Measurements from ENCODE around the gene MAGI1.

GRCh38 chr3:65604863-65605526 lies 433.7 kb downstream of the MAGI1 start:
- TF ChIP-seq, protein P1, sequence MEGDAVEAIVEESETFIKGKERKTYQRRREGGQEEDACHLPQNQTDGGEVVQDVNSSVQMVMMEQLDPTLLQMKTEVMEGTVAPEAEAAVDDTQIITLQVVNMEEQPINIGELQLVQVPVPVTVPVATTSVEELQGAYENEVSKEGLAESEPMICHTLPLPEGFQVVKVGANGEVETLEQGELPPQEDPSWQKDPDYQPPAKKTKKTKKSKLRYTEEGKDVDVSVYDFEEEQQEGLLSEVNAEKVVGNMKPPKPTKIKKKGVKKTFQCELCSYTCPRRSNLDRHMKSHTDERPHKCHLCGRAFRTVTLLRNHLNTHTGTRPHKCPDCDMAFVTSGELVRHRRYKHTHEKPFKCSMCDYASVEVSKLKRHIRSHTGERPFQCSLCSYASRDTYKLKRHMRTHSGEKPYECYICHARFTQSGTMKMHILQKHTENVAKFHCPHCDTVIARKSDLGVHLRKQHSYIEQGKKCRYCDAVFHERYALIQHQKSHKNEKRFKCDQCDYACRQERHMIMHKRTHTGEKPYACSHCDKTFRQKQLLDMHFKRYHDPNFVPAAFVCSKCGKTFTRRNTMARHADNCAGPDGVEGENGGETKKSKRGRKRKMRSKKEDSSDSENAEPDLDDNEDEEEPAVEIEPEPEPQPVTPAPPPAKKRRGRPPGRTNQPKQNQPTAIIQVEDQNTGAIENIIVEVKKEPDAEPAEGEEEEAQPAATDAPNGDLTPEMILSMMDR (IDR thresholded peaks at IDR 0.05; ENCODE audit: insufficient read depth, low read length, poor library complexity, severe bottlenecking) = no peak
- no peak for TF ChIP-seq EZH2phosphoT487 (conservative IDR thresholded peaks at IDR 0.05; ENCODE audit: low read length)
